Measurements from ENCODE around the gene SESN2.

DNA sequence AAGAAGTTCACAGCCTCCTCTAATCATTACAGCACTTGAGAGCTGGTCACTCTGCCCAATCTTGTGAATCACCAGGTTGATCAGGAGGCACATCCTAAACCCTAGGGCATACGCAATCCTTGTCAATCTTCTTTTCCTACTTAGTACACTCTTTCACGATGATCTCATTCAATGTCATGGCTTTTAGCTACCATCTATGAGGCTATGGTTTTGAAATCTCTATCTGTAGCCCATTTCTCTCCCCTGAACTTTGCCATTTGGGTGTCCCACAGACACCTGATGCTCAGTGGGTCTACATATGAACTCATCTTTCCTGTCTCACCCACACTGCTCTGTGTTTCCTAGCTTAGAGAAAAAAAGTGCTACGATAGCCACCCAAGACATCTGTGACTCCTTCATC lies 67.7 kb downstream of the SESN2 start:
- TF ChIP-seq CTCF (IDR thresholded peaks at IDR 0.05; ENCODE audit: borderline replicate concordance, extremely low read depth, low read length, poor library complexity, severe bottlenecking) (no peak), EZH2 (IDR thresholded peaks at IDR 0.05; ENCODE audit: borderline replicate concordance, low read depth, low read length, severe bottlenecking) (no peak)
